Measurements from ENCODE around the gene WASF3.
"Not testable (repeated sequence)": the region's sequence is repeated elsewhere in the genome, so short reads cannot be mapped to it uniquely, and the experiment has no call there.

The WASF3 gene

DNA sequence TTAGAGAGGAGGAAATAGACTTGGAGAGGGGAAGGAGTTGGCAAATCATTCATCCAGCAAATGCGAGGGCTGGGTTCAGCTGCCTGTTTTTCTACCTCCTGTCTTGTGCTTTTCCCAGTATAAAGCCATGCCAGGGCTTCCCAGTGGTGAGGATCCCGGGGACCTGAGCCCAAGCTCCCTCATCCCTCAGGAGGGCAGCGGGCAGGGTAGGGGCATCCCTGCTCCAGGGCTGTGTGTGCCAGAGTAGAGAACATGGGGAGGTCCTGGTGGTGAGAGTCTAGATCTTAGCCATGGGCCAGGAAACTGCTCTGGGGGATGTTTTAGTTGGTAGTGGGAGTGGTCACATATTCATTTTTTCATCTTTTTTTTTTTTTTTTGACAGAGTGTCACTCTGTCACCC, 159.5 kb downstream of the WASF3 start:
- DNase-seq (ENCODE audit: low spot score) = no peak

DNA sequence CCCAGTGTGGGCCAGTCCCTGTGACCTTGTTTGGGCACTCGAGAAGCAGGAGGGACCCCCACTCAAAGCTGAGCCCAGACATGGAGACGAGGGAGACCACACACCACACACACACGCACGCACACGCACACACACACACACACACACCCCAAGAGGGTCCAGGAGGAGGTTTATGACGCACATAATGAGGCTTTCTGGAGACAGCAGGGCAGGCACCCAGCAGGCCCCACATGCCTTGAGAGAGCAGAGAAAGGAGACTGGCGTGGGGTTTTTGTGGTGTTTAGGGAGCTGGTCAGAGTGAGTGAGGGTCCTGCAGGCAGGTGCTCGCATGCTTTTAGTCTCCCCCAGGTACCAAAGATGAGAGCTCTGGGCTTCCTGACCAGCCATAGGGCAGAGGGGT, 160.7 kb downstream of the WASF3 start:
- no peak for DNase-seq (ENCODE audit: low spot score)

DNA sequence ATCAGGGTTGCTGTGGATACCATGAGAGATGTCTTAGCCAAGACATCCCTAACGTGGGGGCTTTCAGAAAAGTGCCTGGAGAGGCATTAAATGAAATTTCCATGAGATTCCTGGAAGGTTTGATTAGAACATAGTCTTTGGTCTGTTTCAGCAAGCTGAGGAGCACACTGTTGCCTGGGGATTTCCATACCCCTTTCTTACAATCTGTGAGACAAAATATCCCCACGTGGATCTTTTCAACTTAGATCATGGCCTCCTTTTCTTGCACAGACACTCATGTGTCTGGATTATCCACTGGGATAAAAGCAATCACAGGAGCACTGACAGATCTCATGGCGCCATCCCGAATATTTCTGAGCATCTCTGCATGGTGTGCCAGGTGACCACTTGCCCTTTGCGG, 161.4 kb downstream of the WASF3 start:
- no peak for DNase-seq (ENCODE audit: low spot score)

DNA sequence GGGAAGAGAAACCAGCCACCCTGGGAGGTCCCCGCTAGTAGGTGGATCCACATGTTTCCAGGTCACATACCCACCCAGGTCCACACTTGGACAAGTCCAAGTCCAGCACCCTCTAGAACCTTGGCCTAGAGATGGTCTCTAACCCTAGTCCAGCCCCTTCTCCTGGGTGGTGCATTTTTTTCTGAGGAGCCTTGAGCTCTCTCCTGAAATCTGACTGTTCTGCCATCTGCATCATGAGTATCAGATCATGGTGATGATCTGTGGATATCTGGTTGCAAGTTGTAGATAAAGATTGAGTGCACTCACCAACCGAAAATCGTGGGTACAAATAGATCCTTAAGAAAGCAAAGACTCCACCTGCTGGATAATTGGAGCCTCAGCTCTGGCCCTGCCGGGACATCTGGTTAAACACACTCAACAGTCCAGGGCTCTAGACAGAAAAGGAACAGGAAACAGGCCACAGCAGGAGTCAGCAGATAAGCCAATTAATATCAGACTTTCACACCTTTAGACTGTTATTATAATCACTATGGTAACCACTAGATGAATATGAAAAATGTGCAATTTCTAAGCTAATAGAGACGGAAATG, 162.0 kb downstream of the WASF3 start:
- DNase-seq (ENCODE audit: low spot score) = peak; percentile 83

DNA sequence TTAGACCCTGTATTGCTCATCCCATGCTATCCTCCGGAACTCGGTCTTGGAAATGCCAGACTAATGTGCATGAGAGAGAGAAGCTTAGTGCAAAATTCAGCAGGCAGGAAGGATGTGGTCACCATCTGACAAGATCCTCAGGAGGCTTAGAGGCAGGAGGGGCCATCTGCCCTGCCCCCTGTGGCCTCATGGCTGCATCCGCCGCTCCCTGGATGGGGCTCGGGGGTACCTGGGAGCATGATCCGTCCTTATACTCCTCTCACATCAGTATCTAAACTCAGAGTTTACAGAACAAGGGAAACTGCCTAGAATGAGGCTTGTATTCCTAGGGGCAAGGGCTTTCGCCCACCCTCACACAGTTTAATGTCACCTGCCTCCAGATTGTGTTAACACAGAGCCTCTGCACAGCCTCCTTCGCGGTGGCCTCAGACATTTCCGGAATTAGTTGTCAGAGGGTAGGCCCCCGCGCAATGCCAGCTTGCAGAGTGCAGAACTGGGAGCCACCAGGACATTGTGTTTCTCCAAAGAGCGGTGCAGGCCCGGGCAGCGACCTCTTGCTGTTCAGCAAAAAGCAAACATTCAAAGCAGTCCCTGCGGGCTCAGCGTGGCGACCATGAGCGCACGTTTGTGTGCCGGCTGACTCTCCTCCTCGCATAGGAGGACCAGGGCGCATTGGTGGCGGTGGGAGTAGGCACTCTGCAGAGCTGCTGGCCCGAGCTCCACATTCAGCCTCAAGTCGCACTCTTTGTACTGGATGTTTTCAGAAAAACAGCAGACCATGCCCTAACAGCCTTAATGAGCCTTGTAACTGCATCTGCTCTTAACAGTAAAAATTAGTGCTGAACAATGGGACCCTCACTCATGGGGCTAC, 164.0 kb downstream of the WASF3 start:
- peak; percentile 68 for DNase-seq (ENCODE audit: low spot score)

GRCh38 chr13:26722321-26722720, 164.8 kb downstream of the WASF3 start:
- peak; percentile 52 for DNase-seq (ENCODE audit: low spot score)

DNA sequence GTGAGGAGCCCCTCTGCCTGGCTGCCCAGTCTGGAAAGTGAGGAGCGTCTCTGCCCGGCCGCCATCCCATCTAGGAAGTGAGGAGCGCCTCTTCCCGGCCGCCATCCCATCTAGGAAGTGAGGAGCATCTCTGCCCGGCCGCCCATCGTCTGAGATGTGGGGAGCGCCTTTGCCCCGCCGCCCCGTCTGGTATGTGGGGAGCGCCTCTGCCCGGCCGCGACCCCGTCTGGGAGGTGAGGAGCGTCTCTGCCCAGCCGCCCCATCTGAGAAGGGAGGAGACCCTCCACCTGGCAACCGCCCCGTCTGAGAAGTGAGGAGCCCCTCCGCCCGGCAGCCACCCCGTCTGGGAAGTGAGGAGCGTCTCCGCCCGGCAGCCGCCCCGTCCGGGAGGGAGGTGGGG, 166.1 kb downstream of the WASF3 start:
- not testable (repeated sequence) for DNase-seq (ENCODE audit: low spot score)

DNA sequence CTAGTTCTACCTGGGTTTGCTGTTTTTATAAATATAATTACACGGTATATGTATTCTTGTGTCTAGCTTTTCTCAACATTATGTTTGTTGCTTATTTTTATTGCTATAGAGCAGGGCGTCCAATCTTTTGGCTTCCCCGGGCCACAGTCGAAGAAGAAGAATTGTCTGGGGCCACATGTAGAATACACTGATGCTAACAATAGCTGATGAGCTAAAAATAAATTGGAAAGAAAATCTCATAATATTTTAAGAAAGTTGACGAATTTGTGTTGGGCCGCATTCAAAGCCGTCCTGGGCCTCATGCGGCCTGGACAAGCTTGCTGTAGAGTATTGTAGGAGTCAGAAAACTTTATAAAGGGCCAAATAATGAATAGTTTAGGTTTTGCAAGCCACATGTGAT, 169.2 kb downstream of the WASF3 start:
- no peak for DNase-seq (ENCODE audit: low spot score)

- no peak for DNase-seq (ENCODE audit: low spot score)
These were observed 169.6 kb downstream of the WASF3 start for GRCh38 chr13:26727122-26727521.

DNA sequence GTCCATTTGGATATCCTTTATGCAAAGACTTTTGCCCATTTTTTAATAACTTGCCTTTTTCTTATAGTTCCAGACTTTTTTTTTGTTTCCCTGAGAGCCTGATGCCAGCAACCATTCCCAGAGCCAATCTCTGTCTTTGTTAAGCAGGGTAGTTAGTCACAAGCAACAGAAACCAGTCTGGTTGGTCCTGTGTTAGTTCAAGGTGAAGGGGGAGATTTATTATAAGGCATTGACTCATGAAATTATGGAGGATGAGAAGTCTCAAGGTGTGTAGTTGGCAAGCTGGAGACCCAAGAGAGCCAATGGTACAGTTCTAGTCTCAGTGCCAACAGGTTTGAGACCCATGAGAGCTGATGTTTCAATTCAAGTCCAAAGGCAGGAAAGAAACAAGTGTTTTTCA, 170.2 kb downstream of the WASF3 start:
- DNase-seq (ENCODE audit: low spot score) = no peak

GRCh38 chr13:26735677-26736076, 178.2 kb downstream of the WASF3 start:
- no peak for DNase-seq (ENCODE audit: low spot score)

Data from SK-N-DZ (cell line).